Small intestine (tissue), 7 donors: Measurements from ENCODE around the gene SLIT3. TPM values are rescaled to one million over a fixed set of nuclear protein-coding genes. Genes with fewer than 3 reads are reported as not detected.

Experiments
- DNase-seq, 2 donors: peaks; one replicate each; pipeline versions ENCODE4 v3.0.0 to v3.0.0-alpha.2; 2013
- FAIRE-seq: peaks from 2 replicates; lab custom pipeline; 2012; peaks lifted over from hg19 to GRCh38; lab: Jason Lieb, UNC
- H3K27ac ChIP-seq, 3 donors: one replicate each; pipeline ENCODE4 v1.5.1; 2013; ENCODE audit warnings: low read length in 2 of 3, mild to moderate bottlenecking in 2 of 3, control low read depth in 1 of 3, inconsistent platforms in 1 of 3, low read depth in 1 of 3, moderate library complexity in 1 of 3
- H3K27me3 ChIP-seq, 3 donors: one replicate each; pipeline ENCODE4 v1.6.1; 2013; ENCODE audit warnings: low read length in 3 of 3, inconsistent platforms in 1 of 3; ENCODE audit not compliant: control insufficient read depth in 3 of 3, insufficient read depth in 3 of 3
- H3K36me3 ChIP-seq, 3 donors: one replicate each; pipeline ENCODE4 v1.6.1; 2013; ENCODE audit warnings: low read length in 3 of 3, inconsistent platforms in 1 of 3, low read depth in 1 of 3, mild to moderate bottlenecking in 1 of 3, moderate library complexity in 1 of 3; ENCODE audit not compliant: control insufficient read depth in 3 of 3, insufficient read depth in 2 of 3
- H3K4me1 ChIP-seq, 3 donors: one replicate each; pipeline ENCODE4 v1.6.1; 2013; ENCODE audit warnings: low read length in 2 of 3, inconsistent platforms in 1 of 3, low read depth in 1 of 3, mild to moderate bottlenecking in 1 of 3, moderate library complexity in 1 of 3; ENCODE audit not compliant: control insufficient read depth in 3 of 3, insufficient read depth in 2 of 3
- H3K4me3 ChIP-seq, 3 donors: one replicate each; pipeline ENCODE4 v1.5.1; 2013; ENCODE audit warnings: low read length in 3 of 3, control low read depth in 1 of 3, inconsistent platforms in 1 of 3, low read depth in 1 of 3, mild to moderate bottlenecking in 1 of 3, moderate library complexity in 1 of 3
- H3K9me3 ChIP-seq, 2 donors: one replicate each; pipeline ENCODE4 v1.6.1; 2013; ENCODE audit warnings: low read depth in 1 of 2, low read length in 1 of 2; ENCODE audit not compliant: control insufficient read depth in 2 of 2, insufficient read depth in 1 of 2
- whole genome bisulfite sequencing, 3 donors: extraction: QIAGEN DNeasy Blood & Tissue Kit; methylation state at CpG; one replicate each; pipeline ENCODE4 v1.1.7; 2013; 5-methylcytosine and 5-hydroxymethylcytosine counted together
- polyA plus RNA-seq, 4 donors: library from polyadenylated mRNA; stranded (reverse) in 3 of 4; unstranded in 1 of 4; fragments of 200-250 nt in 3 of 4; fragments of 120-200 nt in 1 of 4; gene quantifications; one replicate each; pipeline versions ENCODE4 v1.2.1 to v1.2.3, GENCODE V29; 2013
- donor health status: healthy with polysubstance abuse.
- donor health status: control.
- donor health status: control.
- donor health status: Bipolar disorder and iron deficiency.
- donor health status: healthy.

The SLIT3 gene
- polyA plus RNA-seq, 4 donors: 0.27 to 5.5 (median 5.3) TPM; not detected in 1

GRCh38 chr5:168943091-168943884 lies 357.7 kb downstream of the SLIT3 start:
- no peaks in the 10 kb centered on the region for H3K9me3 ChIP-seq
- no peaks in the 10 kb centered on the region for H3K36me3 ChIP-seq
- WGBS, 3 donors: 56 to 62% (median 58%) methylated on average over 2 of the region's 2 CpGs
- peaks cover 0 to 3% (median 3%) of the 10 kb centered on the region in 3 donors for H3K4me1 ChIP-seq
- DNase-seq: no peak
- H3K27ac ChIP-seq: no peak overlapping the region
- no peak for FAIRE-seq
- no peak overlapping the region for H3K4me3 ChIP-seq
- H3K27me3 ChIP-seq: peaks cover 0 to 6% (median 0%) of the 10 kb centered on the region in 3 donors

- Histone ChIP-seq H3K4me1 (peaks cover 0 to 3% (median 0%) of the 10 kb centered on the region in 3 donors), H3K9me3 (no peaks in the 10 kb centered on the region), H3K4me3 (no peak overlapping the region), H3K27me3 (peaks cover 0 to 6% (median 0%) of the 10 kb centered on the region in 3 donors), H3K36me3 (no peaks in the 10 kb centered on the region), H3K27ac (no peak overlapping the region)
- no peak for FAIRE-seq
- 57 to 74% (median 64%) methylated on average over 2 of the region's 2 CpGs for WGBS, 3 donors
- DNase-seq: no peak
Measured at GRCh38 chr5:168941901-168942300, 359.0 kb downstream of the SLIT3 start.

GRCh38 chr5:168940712-168941111 lies 360.2 kb downstream of the SLIT3 start:
- no peaks in the 10 kb centered on the region for H3K9me3 ChIP-seq
- H3K36me3 ChIP-seq: no peaks in the 10 kb centered on the region
- no peak for DNase-seq
- peaks cover 0 to 6% (median 0%) of the 10 kb centered on the region in 3 donors for H3K27me3 ChIP-seq
- 67 to 84% (median 77%) methylated on average over 4 of the region's 4 CpGs for WGBS, 3 donors
- H3K4me1 ChIP-seq: peaks cover 0 to 3% (median 0%) of the 10 kb centered on the region in 3 donors
- H3K4me3 ChIP-seq: no peak overlapping the region
- FAIRE-seq: no peak
- H3K27ac ChIP-seq: no peak overlapping the region

GRCh38 chr5:168939887-168940544 lies 360.9 kb downstream of the SLIT3 start:
- Histone ChIP-seq H3K4me3 (no peak overlapping the region), H3K27me3 (peaks cover 0 to 6% (median 0%) of the 10 kb centered on the region in 3 donors), H3K36me3 (no peaks in the 10 kb centered on the region), H3K4me1 (peaks cover 0 to 3% (median 0%) of the 10 kb centered on the region in 3 donors), H3K9me3 (no peaks in the 10 kb centered on the region), H3K27ac (no peak overlapping the region)
- no peak for DNase-seq
- FAIRE-seq: no peak
- WGBS, 3 donors: 41 to 58% (median 51%) methylated on average over 5 of the region's 5 CpGs

- 76 to 81% (median 81%) methylated on average over 9 of the region's 9 CpGs for WGBS, 3 donors
- no peak for DNase-seq
Measured at GRCh38 chr5:168939156-168939800, 361.7 kb downstream of the SLIT3 start.

GRCh38 chr5:168936511-168936910 lies 364.4 kb downstream of the SLIT3 start:
- FAIRE-seq (no peak), DNase-seq (no peak)
- Histone ChIP-seq H3K9me3 (no peaks in the 10 kb centered on the region), H3K27me3 (peaks cover 0 to 2% (median 0%) of the 10 kb centered on the region in 3 donors), H3K36me3 (no peaks in the 10 kb centered on the region), H3K27ac (no peak overlapping the region), H3K4me3 (no peak overlapping the region), H3K4me1 (no peaks in the 10 kb centered on the region)
- WGBS, 3 donors: 87 to 90% (median 87%) methylated on average over 7 of the region's 7 CpGs

More at GRCh38 chr5:168939156-168939800, 361.7 kb downstream of the SLIT3 start:
- Histone ChIP-seq H3K9me3 (no peaks in the 10 kb centered on the region), H3K36me3 (no peaks in the 10 kb centered on the region), H3K27ac (peak overlapping the region in 1 of 3 donors; percentile 56), H3K27me3 (peaks cover 0 to 6% (median 0%) of the 10 kb centered on the region in 3 donors), H3K4me1 (peaks cover 0 to 3% (median 0%) of the 10 kb centered on the region in 3 donors), H3K4me3 (no peak overlapping the region)
- FAIRE-seq: no peak

GRCh38 chr5:168935183-168935582 lies 365.8 kb downstream of the SLIT3 start:
- 93 to 95% (median 95%) methylated on average over 2 of the region's 2 CpGs for WGBS, 3 donors
- no peak overlapping the region for H3K4me3 ChIP-seq

GRCh38 chr5:168934169-168934568 lies 366.8 kb downstream of the SLIT3 start:
- no peak overlapping the region for H3K4me3 ChIP-seq
- H3K4me1 ChIP-seq: no peaks in the 10 kb centered on the region
- H3K27ac ChIP-seq: no peak overlapping the region
- FAIRE-seq (no peak), DNase-seq (no peak)
- 83 to 84% (median 84%) methylated on average over 3 of the region's 3 CpGs for WGBS, 3 donors
- no peaks in the 10 kb centered on the region for H3K36me3 ChIP-seq
- H3K27me3 ChIP-seq: peaks cover 0 to 2% (median 0%) of the 10 kb centered on the region in 3 donors
- no peaks in the 10 kb centered on the region for H3K9me3 ChIP-seq

More at GRCh38 chr5:168935183-168935582, 365.8 kb downstream of the SLIT3 start:
- DNase-seq (no peak), FAIRE-seq (no peak)
- Histone ChIP-seq H3K27me3 (peaks cover 0 to 2% (median 0%) of the 10 kb centered on the region in 3 donors), H3K4me1 (no peaks in the 10 kb centered on the region), H3K36me3 (no peaks in the 10 kb centered on the region), H3K9me3 (no peaks in the 10 kb centered on the region), H3K27ac (no peak overlapping the region)
